ENCODE results near the gene KRT16.
"Not testable (repeated sequence)": the region's sequence is repeated elsewhere in the genome, so short reads cannot be mapped to it uniquely, and the experiment has no call there.

KRT16 gene

DNA sequence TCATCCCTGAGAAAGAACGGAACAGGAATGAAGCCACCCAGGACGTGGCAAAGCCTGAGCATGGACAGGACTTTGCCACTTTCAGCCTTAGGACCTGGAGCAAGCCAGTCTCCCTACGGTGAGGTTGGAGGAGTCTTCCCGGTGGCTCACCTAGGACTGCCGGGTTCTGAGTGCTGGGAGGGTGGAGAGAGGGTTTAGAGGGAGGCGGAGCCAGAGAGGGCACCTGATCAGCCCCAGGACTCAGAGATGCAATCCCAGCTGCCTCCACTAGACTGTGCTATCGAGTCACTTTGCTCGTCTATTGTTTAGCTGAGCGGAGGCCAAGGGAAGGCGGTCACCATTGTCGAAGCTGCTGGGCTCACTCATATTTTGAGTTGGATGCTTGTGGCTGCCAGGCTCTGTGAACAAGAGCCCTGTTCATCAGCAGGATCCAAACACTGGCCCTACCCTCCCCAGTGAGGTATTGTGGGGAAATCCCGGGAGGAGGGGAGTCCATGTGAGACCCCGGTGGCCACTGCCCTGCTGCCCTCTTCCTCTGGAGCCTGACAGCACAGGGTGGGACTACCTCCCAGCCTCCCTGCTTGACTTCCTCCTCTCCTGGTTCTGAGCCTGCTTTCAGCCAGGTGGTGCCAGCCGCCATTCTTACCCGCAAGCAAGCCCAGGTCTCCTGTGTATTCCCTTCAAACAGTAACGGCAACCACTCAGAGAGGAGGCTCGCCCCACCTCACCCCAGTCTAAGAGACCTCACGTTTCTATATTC is 32.9 kb downstream of the KRT16 start:
- Mint-ChIP-seq H3K9me3 (ENCODE audit: low read depth) (no peaks in the 10 kb centered on the region), H3K4me1 (ENCODE audit: low read depth) (no peaks in the 10 kb centered on the region), H3K27ac (no peak overlapping the region), H3K27me3 (peaks cover 18% of the 10 kb centered on the region), H3K4me3 (no peak overlapping the region), H3K36me3 (no peaks in the 10 kb centered on the region)

GRCh38 chr17:41578971-41579370 is 33.6 kb downstream of the KRT16 start:
- H3K9me3 Mint-ChIP-seq (ENCODE audit: low read depth), result no peaks in the 10 kb centered on the region
- no peak overlapping the region for H3K27ac Mint-ChIP-seq
- H3K4me1 Mint-ChIP-seq (ENCODE audit: low read depth), result no peaks in the 10 kb centered on the region
- peaks cover 16% of the 10 kb centered on the region for H3K27me3 Mint-ChIP-seq
- no peak overlapping the region for H3K4me3 Mint-ChIP-seq
- H3K36me3 Mint-ChIP-seq, result no peaks in the 10 kb centered on the region

DNA sequence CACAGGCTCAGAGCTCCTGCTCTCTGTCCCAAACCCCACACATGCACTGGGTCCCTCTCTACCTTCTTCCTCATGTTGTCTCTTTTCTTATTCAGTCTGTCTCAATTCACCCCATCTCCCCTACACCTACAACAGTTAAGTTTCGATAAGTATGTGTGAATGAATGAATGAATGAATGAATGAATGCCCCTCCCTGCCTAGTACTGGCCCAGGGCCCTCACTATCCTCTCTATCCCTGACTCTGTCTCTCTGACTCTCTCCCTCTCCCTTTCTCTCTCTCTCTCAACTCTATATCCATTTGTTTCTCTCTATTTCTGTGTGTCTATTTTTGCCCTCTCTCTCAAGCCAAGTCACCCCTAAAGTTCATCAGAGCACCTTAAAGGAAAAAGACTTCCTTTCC is 34.0 kb downstream of the KRT16 start:
- Mint-ChIP-seq H3K4me1 (ENCODE audit: low read depth) (no peaks in the 10 kb centered on the region), H3K9me3 (ENCODE audit: low read depth) (no peaks in the 10 kb centered on the region), H3K27me3 (peaks cover 17% of the 10 kb centered on the region), H3K4me3 (no peak overlapping the region), H3K27ac (no peak overlapping the region), H3K36me3 (no peaks in the 10 kb centered on the region)

GRCh38 chr17:41576740-41577139 is 35.8 kb downstream of the KRT16 start:
- not testable (repeated sequence) for H3K27ac Mint-ChIP-seq; H3K4me1 Mint-ChIP-seq (ENCODE audit: low read depth); H3K4me3 Mint-ChIP-seq; H3K36me3 Mint-ChIP-seq; H3K9me3 Mint-ChIP-seq (ENCODE audit: low read depth)
- H3K27me3 Mint-ChIP-seq, result peaks cover 21% of the 10 kb centered on the region

GRCh38 chr17:41575336-41575735 is 37.2 kb downstream of the KRT16 start:
- H3K36me3 Mint-ChIP-seq, result no peaks in the 10 kb centered on the region
- H3K27ac Mint-ChIP-seq, result no peak overlapping the region
- no peaks in the 10 kb centered on the region for H3K9me3 Mint-ChIP-seq (ENCODE audit: low read depth)
- H3K4me3 Mint-ChIP-seq, result no peak overlapping the region
- peaks cover 24% of the 10 kb centered on the region for H3K27me3 Mint-ChIP-seq
- H3K4me1 Mint-ChIP-seq (ENCODE audit: low read depth), result no peaks in the 10 kb centered on the region

- Mint-ChIP-seq H3K27ac (no peak within 1 kb of the TSS), H3K27me3 (peaks cover 17% of the 10 kb centered on the region), H3K9me3 (ENCODE audit: low read depth) (peaks cover 4% of the 10 kb centered on the region), H3K4me3 (no peak within 1 kb of the TSS), H3K36me3 (no peaks in the 10 kb centered on the region), H3K4me1 (ENCODE audit: low read depth) (peaks cover 11% of the 10 kb centered on the region)
Observed at GRCh38 chr17:41571561-41572434, 40.8 kb downstream of the KRT16 start, which contains the start of gene KRT9. KRT9 (minus strand) TSS chr17:41572059; CDS start chr17:41571992, 67 bp downstream.

- Mint-ChIP-seq H3K4me3 (peak overlapping the region; percentile 17), H3K27me3 (peaks cover 14% of the 10 kb centered on the region), H3K27ac (peak overlapping the region; percentile 80), H3K9me3 (ENCODE audit: low read depth) (peaks cover 4% of the 10 kb centered on the region), H3K4me1 (ENCODE audit: low read depth) (peaks cover 21% of the 10 kb centered on the region), H3K36me3 (no peaks in the 10 kb centered on the region)
Observed at GRCh38 chr17:41567317-41567716, 45.2 kb downstream of the KRT16 start.

- peaks cover 16% of the 10 kb centered on the region for H3K27me3 Mint-ChIP-seq
- peaks cover 21% of the 10 kb centered on the region for H3K4me1 Mint-ChIP-seq (ENCODE audit: low read depth)
- H3K4me3 Mint-ChIP-seq, result no peak overlapping the region
- peaks cover 4% of the 10 kb centered on the region for H3K9me3 Mint-ChIP-seq (ENCODE audit: low read depth)
- no peak overlapping the region for H3K27ac Mint-ChIP-seq
- no peaks in the 10 kb centered on the region for H3K36me3 Mint-ChIP-seq
Observed at GRCh38 chr17:41565338-41565737, 47.2 kb downstream of the KRT16 start.

GRCh38 chr17:41563607-41564170 is 48.9 kb downstream of the KRT16 start:
- Mint-ChIP-seq H3K36me3 (no peaks in the 10 kb centered on the region), H3K4me1 (ENCODE audit: low read depth) (peaks cover 21% of the 10 kb centered on the region), H3K4me3 (no peak overlapping the region), H3K27me3 (peaks cover 24% of the 10 kb centered on the region), H3K9me3 (ENCODE audit: low read depth) (no peaks in the 10 kb centered on the region), H3K27ac (no peak overlapping the region)

DNA sequence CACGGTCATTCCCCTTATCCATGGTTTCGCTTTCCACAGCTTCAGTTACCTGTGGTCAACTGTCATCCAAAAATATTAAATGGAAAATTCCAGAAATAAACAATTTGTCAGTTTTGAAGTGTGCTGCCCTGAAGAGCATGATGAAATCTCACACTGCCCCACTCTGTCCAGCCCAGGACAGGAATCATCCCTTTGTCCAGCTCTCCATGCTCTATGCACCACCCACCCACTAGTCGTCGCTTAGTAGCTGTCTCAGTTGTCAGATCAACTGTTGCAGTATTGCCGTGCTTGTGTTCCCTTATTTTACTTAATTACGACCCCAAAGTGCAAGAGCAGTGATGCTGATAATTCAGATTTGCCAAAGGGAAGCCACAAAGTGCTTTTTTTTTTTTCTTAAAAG is 51.0 kb downstream of the KRT16 start:
- Mint-ChIP-seq H3K36me3 (no peaks in the 10 kb centered on the region), H3K9me3 (ENCODE audit: low read depth) (no peaks in the 10 kb centered on the region), H3K27me3 (peaks cover 29% of the 10 kb centered on the region), H3K27ac (no peak overlapping the region), H3K4me3 (no peak overlapping the region), H3K4me1 (ENCODE audit: low read depth) (peaks cover 7% of the 10 kb centered on the region)
